BLaER1 treated with 17β-estradiol and CSF1 and Interleukin-3, amounts not matched to agents 10 nM and 100 nM (cell line): ENCODE measurements around the gene CDH4.

Experiments used
- H3K27ac ChIP-seq, 11 experiments: shearing (Covaris generic); formaldehyde crosslinking; 2 replicates each; pipeline ENCODE4 v1.8.1; 2022
- H3K27me3 ChIP-seq, 11 experiments: shearing (Covaris generic); formaldehyde crosslinking; 2 replicates each; pipeline ENCODE4 v1.8.1; 2022
- H3K36me3 ChIP-seq, 11 experiments: shearing (Covaris generic); formaldehyde crosslinking; 2 replicates each; pipeline ENCODE4 v1.8.1; 2022
- H3K4me1 ChIP-seq, 10 experiments: shearing (Covaris generic); formaldehyde crosslinking; 2 replicates each; pipeline ENCODE4 v1.8.1; 2022
- H3K4me2 ChIP-seq, 11 experiments: shearing (Covaris generic); formaldehyde crosslinking; 2 replicates each; pipeline ENCODE4 v1.8.1; 2022
- H3K4me3 ChIP-seq, 10 experiments: shearing (Covaris generic); formaldehyde crosslinking; 2 replicates each; pipeline ENCODE4 v1.8.1; 2022
- H3K9ac ChIP-seq, 11 experiments: shearing (Covaris generic); formaldehyde crosslinking; 2 replicates each; pipeline ENCODE4 v1.8.1; 2022
- H3K9me3 ChIP-seq, 11 experiments: shearing (Covaris generic); formaldehyde crosslinking; replicated peaks in 1 of 11; 2 replicates each; pipeline ENCODE4 v1.8.1; 2022
- H4K20me1 ChIP-seq, 11 experiments: shearing (Covaris generic); formaldehyde crosslinking; 2 replicates each; pipeline ENCODE4 v1.8.1; 2022
- Cebpa-rat ChIP-seq, 11 experiments: shearing (Covaris generic); IDR thresholded peaks; 2 replicates each; pipeline ENCODE4 v1.8.1; 2022

The CDH4 gene

GRCh38 chr20:61728786-61729770 lies 477.0 kb downstream of the CDH4 start:
- Histone ChIP-seq H3K27me3 (peaks cover 0 to 11% (median 0%) of the 10 kb centered on the region in 11 experiments; a peak in 9 of 22 replicates), H3K4me2 (no peak overlapping the region), H3K4me1 (peaks cover 5 to 37% (median 24%) of the 10 kb centered on the region in 10 experiments; a peak in 19 of 20 replicates), H3K27ac (no peak overlapping the region), H3K9ac (no peak overlapping the region), H3K9me3 (peaks cover 0 to 8% (median 0%) of the 10 kb centered on the region in 11 experiments; a peak in 4 of 22 replicates), H3K4me3 (no peak overlapping the region), H3K36me3 (no peaks in the 10 kb centered on the region), H4K20me1 (peaks cover 0 to 20% (median 2%) of the 10 kb centered on the region in 11 experiments; a peak in 6 of 22 replicates)
- TF ChIP-seq Cebpa-rat (IDR thresholded peaks at IDR 0.05), result no peak

- Histone ChIP-seq H3K4me1 (peaks cover 22 to 50% (median 40%) of the 10 kb centered on the region in 10 experiments), H4K20me1 (peaks cover 0 to 29% (median 11%) of the 10 kb centered on the region in 11 experiments; a peak in 15 of 22 replicates), H3K9me3 (peaks cover 0 to 8% (median 0%) of the 10 kb centered on the region in 11 experiments; a peak in 4 of 22 replicates), H3K27ac (no peak overlapping the region), H3K36me3 (no peaks in the 10 kb centered on the region), H3K4me2 (no peak overlapping the region), H3K27me3 (peaks cover 0 to 28% (median 6%) of the 10 kb centered on the region in 11 experiments; a peak in 12 of 22 replicates), H3K4me3 (no peak overlapping the region), H3K9ac (no peak overlapping the region)
- TF ChIP-seq Cebpa-rat (IDR thresholded peaks at IDR 0.05), result no peak
These were observed 478.7 kb downstream of the CDH4 start for GRCh38 chr20:61730631-61731362.

GRCh38 chr20:61731363-61732181 lies 479.5 kb downstream of the CDH4 start:
- Histone ChIP-seq H3K36me3 (no peaks in the 10 kb centered on the region), H3K27me3 (peaks cover 0 to 35% (median 11%) of the 10 kb centered on the region in 11 experiments; a peak in 12 of 22 replicates), H4K20me1 (peaks cover 0 to 34% (median 14%) of the 10 kb centered on the region in 11 experiments; a peak in 15 of 22 replicates), H3K4me1 (peaks cover 22 to 57% (median 48%) of the 10 kb centered on the region in 10 experiments), H3K9me3 (peaks cover 0 to 8% (median 0%) of the 10 kb centered on the region in 11 experiments; a peak in 4 of 22 replicates), H3K4me3 (no peak overlapping the region), H3K27ac (no peak overlapping the region), H3K4me2 (0 out of 22 replicates have a peak overlapping the region, but pooled peaks of 1 of the 11 experiments have one; percentile 0), H3K9ac (no peak overlapping the region)
- TF ChIP-seq Cebpa-rat (IDR thresholded peaks at IDR 0.05), result no peak

- peaks cover 0 to 45% (median 12%) of the 10 kb centered on the region in 11 experiments; a peak in 12 of 22 replicates for H3K27me3 ChIP-seq
- TF ChIP-seq Cebpa-rat (IDR thresholded peaks at IDR 0.05), result no peak
These were observed 480.6 kb downstream of the CDH4 start for GRCh38 chr20:61732511-61733210.

GRCh38 chr20:61733216-61733615 lies 481.2 kb downstream of the CDH4 start:
- H3K4me1 ChIP-seq, result peaks cover 22 to 59% (median 49%) of the 10 kb centered on the region in 10 experiments
- peaks cover 0 to 51% (median 17%) of the 10 kb centered on the region in 11 experiments; a peak in 12 of 22 replicates for H3K27me3 ChIP-seq
- TF ChIP-seq Cebpa-rat (IDR thresholded peaks at IDR 0.05), result no peak
- H3K9ac ChIP-seq, result no peak overlapping the region
- no peaks in the 10 kb centered on the region for H3K36me3 ChIP-seq
- peaks cover 0 to 44% (median 17%) of the 10 kb centered on the region in 11 experiments; a peak in 15 of 22 replicates for H4K20me1 ChIP-seq
- H3K4me2 ChIP-seq, result peak overlapping the region in 9 of 11 experiments; percentile 66 to 97 (median 88); a peak in 14 of 22 replicates
- H3K27ac ChIP-seq, result no peak overlapping the region
- H3K9me3 ChIP-seq, result no peaks in the 10 kb centered on the region
- H3K4me3 ChIP-seq, result no peak overlapping the region

More at GRCh38 chr20:61732511-61733210, 480.6 kb downstream of the CDH4 start:
- peaks cover 0 to 39% (median 17%) of the 10 kb centered on the region in 11 experiments; a peak in 15 of 22 replicates for H4K20me1 ChIP-seq
- H3K36me3 ChIP-seq, result no peaks in the 10 kb centered on the region
- H3K9ac ChIP-seq, result no peak overlapping the region
- no peak overlapping the region for H3K4me3 ChIP-seq
- no peaks in the 10 kb centered on the region for H3K9me3 ChIP-seq
- peaks cover 22 to 59% (median 49%) of the 10 kb centered on the region in 10 experiments for H3K4me1 ChIP-seq
- peak overlapping the region in 5 of 11 experiments; percentile 85 to 97 (median 92); a peak in 7 of 22 replicates for H3K4me2 ChIP-seq
- H3K27ac ChIP-seq, result no peak overlapping the region

- TF ChIP-seq Cebpa-rat (IDR thresholded peaks at IDR 0.05), result no peak
- no peaks in the 10 kb centered on the region for H3K36me3 ChIP-seq
- H3K4me3 ChIP-seq, result peak overlapping the region in 1 of 10 experiments; percentile 12; a peak in 2 of 20 replicates
- peaks cover 0 to 51% (median 17%) of the 10 kb centered on the region in 11 experiments; a peak in 16 of 22 replicates for H4K20me1 ChIP-seq
- H3K9ac ChIP-seq, result peak overlapping the region in 4 of 11 experiments; percentile 1 to 26 (median 7); a peak in 6 of 22 replicates
- H3K27ac ChIP-seq, result no peak overlapping the region
- H3K4me2 ChIP-seq, result peak overlapping the region; percentile 31 to 97 (median 85); a peak in 21 of 22 replicates
- H3K27me3 ChIP-seq, result peaks cover 0 to 60% (median 22%) of the 10 kb centered on the region in 11 experiments; a peak in 13 of 22 replicates
- peaks cover 22 to 63% (median 52%) of the 10 kb centered on the region in 10 experiments for H3K4me1 ChIP-seq
- H3K9me3 ChIP-seq, result no peaks in the 10 kb centered on the region
These were observed 482.1 kb downstream of the CDH4 start for GRCh38 chr20:61733891-61734732.
